Right lobe of liver (tissue), 4 donors: ENCODE results near the gene RICTOR.

Source experiments
- POLR2A ChIP-seq: fragments of 450-650 bp; IDR thresholded peaks from one replicate; pipeline ENCODE4 v1.6.1; 2017; ENCODE audit warnings: antibody characterized with exemption, mild to moderate bottlenecking
- TF ChIP-seq, protein P1 (sequence below), 4 donors: fragments of 200-600 bp in 3 of 4; fragments of 450-650 bp in 1 of 4; IDR thresholded peaks; one replicate each; pipeline versions ENCODE4 v1.5.1 to v1.8.0; 2016 to 2022; ENCODE audit warnings: antibody characterized with exemption in 4 of 4, mild to moderate bottlenecking in 2 of 4
- donor health status: DM: no; HTN: no; CAD: no.
- donor health status: DM: no; HTN: no; CAD: no.
- donor health status: DM: no; HTN: yes; CAD: no.

GRCh38 chr5:38913714-38914113 is 160.5 kb downstream of the RICTOR start:
- TF ChIP-seq, protein P1, sequence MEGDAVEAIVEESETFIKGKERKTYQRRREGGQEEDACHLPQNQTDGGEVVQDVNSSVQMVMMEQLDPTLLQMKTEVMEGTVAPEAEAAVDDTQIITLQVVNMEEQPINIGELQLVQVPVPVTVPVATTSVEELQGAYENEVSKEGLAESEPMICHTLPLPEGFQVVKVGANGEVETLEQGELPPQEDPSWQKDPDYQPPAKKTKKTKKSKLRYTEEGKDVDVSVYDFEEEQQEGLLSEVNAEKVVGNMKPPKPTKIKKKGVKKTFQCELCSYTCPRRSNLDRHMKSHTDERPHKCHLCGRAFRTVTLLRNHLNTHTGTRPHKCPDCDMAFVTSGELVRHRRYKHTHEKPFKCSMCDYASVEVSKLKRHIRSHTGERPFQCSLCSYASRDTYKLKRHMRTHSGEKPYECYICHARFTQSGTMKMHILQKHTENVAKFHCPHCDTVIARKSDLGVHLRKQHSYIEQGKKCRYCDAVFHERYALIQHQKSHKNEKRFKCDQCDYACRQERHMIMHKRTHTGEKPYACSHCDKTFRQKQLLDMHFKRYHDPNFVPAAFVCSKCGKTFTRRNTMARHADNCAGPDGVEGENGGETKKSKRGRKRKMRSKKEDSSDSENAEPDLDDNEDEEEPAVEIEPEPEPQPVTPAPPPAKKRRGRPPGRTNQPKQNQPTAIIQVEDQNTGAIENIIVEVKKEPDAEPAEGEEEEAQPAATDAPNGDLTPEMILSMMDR (IDR thresholded peaks at IDR 0.05) = no peak
- TF ChIP-seq POLR2A = no peak
